Activated naive CD8-positive, alpha-beta T cell (primary cell): ENCODE measurements around the gene UXS1.

Source experiments
- H3K27ac Mint-ChIP-seq: one replicate; pipeline ENCODE4 v1.8.0; 2021; ENCODE audit warnings: mixed read lengths
- H3K27me3 Mint-ChIP-seq: one replicate; pipeline ENCODE4 v1.8.0; 2021; ENCODE audit warnings: mixed read lengths
- H3K36me3 Mint-ChIP-seq: one replicate; pipeline ENCODE4 v1.8.0; 2021; ENCODE audit warnings: mixed read lengths
- H3K4me1 Mint-ChIP-seq: one replicate; pipeline ENCODE4 v1.8.0; 2021; ENCODE audit warnings: low read depth, mixed read lengths
- H3K4me3 Mint-ChIP-seq: one replicate; pipeline ENCODE4 v1.8.0; 2021; ENCODE audit warnings: mild to moderate bottlenecking, mixed read lengths
- H3K9me3 Mint-ChIP-seq: one replicate; pipeline ENCODE4 v1.8.0; 2021; ENCODE audit warnings: low read depth, mixed read lengths

Gene UXS1

DNA sequence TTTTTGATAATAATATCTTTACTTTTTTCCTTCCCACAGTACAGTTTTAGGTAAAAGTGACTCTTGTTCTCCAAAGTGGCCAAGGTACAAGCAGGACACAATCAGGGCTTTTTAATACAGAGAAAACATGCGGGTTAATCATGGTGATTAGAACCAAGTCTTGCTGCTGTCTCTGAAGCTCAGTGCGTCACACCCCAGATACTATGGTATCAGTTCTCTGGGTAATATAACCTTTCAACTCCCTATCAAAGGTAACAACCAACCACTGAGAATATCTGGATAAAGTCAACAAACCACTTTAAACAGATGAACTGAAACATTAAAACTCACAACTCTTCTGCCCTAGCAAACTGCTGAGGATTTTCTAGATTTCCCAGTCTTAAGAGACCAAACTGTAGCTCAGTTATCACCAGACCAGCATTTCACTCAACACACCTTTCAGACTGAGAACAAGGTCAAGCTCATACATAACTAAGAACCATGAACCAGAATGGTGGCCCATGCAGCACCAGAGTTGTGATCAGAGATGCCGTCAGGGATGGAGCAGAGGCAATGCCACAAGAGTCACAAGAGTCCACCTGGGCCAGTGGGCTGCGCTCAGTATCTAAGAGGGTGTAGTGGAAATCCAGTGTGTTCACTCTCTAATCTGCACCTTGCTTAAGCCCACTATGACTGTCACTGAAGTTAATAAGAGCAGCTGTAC, 103.0 kb downstream of the UXS1 start:
- no peaks in the 10 kb centered on the region for H3K27me3 Mint-ChIP-seq
- H3K36me3 Mint-ChIP-seq: peaks cover 29% of the 10 kb centered on the region
- H3K27ac Mint-ChIP-seq: peak overlapping the region; percentile 90
- peaks cover 97% of the 10 kb centered on the region for H3K4me1 Mint-ChIP-seq
- H3K4me3 Mint-ChIP-seq: no peak overlapping the region
- H3K9me3 Mint-ChIP-seq: peaks cover 7% of the 10 kb centered on the region

GRCh38 chr2:106089611-106090010, 104.5 kb downstream of the UXS1 start:
- Mint-ChIP-seq H3K27ac (peak overlapping the region; percentile 90), H3K36me3 (peaks cover 27% of the 10 kb centered on the region), H3K4me3 (no peak overlapping the region), H3K4me1 (peaks cover 98% of the 10 kb centered on the region), H3K27me3 (no peaks in the 10 kb centered on the region), H3K9me3 (peaks cover 7% of the 10 kb centered on the region)

GRCh38 chr2:106085181-106085940, 108.7 kb downstream of the UXS1 start:
- peaks cover 65% of the 10 kb centered on the region for H3K4me1 Mint-ChIP-seq
- peak overlapping the region; percentile 88 for H3K4me3 Mint-ChIP-seq
- peaks cover 11% of the 10 kb centered on the region for H3K36me3 Mint-ChIP-seq
- peaks cover 7% of the 10 kb centered on the region for H3K9me3 Mint-ChIP-seq
- no peaks in the 10 kb centered on the region for H3K27me3 Mint-ChIP-seq
- H3K27ac Mint-ChIP-seq: peak overlapping the region; percentile 99

DNA sequence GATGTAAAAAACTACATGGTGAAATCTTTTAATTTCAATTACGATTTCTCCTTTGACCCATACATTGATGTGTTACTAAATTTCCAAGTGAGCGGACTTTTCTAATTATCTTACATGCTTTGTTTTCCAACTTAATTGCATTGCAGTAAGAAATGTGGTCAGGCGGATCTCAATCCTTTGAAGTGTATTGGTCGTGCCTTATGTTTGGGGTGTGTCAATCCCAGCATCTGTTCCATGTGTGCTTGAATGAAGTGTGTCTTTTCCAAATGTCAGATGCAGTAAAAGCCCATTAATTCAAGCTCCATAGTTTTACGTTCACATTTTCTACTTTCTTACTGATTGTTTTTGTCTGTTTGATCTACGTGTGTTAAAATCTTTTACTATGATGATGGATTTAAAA, 113.1 kb downstream of the UXS1 start:
- H3K36me3 Mint-ChIP-seq: no peaks in the 10 kb centered on the region
- no peak overlapping the region for H3K27ac Mint-ChIP-seq
- no peaks in the 10 kb centered on the region for H3K27me3 Mint-ChIP-seq
- H3K4me1 Mint-ChIP-seq: peaks cover 54% of the 10 kb centered on the region
- H3K9me3 Mint-ChIP-seq: no peaks in the 10 kb centered on the region
- no peak overlapping the region for H3K4me3 Mint-ChIP-seq

DNA sequence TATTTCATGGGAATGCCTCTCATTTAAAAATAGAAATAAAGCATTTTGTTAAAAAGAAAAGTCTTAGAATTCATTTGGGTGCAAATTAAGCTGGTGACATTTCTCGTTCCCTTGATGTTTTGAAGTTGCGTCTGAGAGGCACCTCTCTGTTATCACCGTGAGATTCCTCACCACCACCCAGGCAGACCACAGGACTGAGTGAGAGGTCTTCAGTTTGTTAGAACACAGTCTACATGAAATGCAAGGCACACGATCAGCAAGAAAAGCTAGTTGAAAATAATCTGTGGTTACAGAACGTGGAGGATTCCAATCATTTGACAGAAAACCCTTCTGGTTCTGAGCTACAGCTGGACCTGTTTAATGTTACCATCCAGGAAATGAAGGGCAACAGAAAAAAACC, 116.0 kb downstream of the UXS1 start:
- no peaks in the 10 kb centered on the region for H3K36me3 Mint-ChIP-seq
- peaks cover 44% of the 10 kb centered on the region for H3K4me1 Mint-ChIP-seq
- peak overlapping the region; percentile 60 for H3K4me3 Mint-ChIP-seq
- no peaks in the 10 kb centered on the region for H3K27me3 Mint-ChIP-seq
- H3K9me3 Mint-ChIP-seq: no peaks in the 10 kb centered on the region
- peak overlapping the region; percentile 86 for H3K27ac Mint-ChIP-seq

- Mint-ChIP-seq H3K4me1 (peaks cover 44% of the 10 kb centered on the region), H3K9me3 (no peaks in the 10 kb centered on the region), H3K4me3 (no peak overlapping the region), H3K36me3 (no peaks in the 10 kb centered on the region), H3K27me3 (no peaks in the 10 kb centered on the region), H3K27ac (peak overlapping the region; percentile 54)
Observed at GRCh38 chr2:106076941-106077340, 117.2 kb downstream of the UXS1 start.

GRCh38 chr2:106075048-106075447, 119.1 kb downstream of the UXS1 start:
- H3K27me3 Mint-ChIP-seq: no peaks in the 10 kb centered on the region
- no peaks in the 10 kb centered on the region for H3K9me3 Mint-ChIP-seq
- no peaks in the 10 kb centered on the region for H3K36me3 Mint-ChIP-seq
- H3K4me1 Mint-ChIP-seq: peaks cover 36% of the 10 kb centered on the region
- no peak overlapping the region for H3K4me3 Mint-ChIP-seq
- no peak overlapping the region for H3K27ac Mint-ChIP-seq

GRCh38 chr2:106073678-106074406, 120.3 kb downstream of the UXS1 start:
- H3K27me3 Mint-ChIP-seq: no peaks in the 10 kb centered on the region
- peaks cover 39% of the 10 kb centered on the region for H3K4me1 Mint-ChIP-seq
- peak overlapping the region; percentile 16 for H3K27ac Mint-ChIP-seq
- H3K4me3 Mint-ChIP-seq: no peak overlapping the region
- H3K36me3 Mint-ChIP-seq: no peaks in the 10 kb centered on the region
- H3K9me3 Mint-ChIP-seq: no peaks in the 10 kb centered on the region

DNA sequence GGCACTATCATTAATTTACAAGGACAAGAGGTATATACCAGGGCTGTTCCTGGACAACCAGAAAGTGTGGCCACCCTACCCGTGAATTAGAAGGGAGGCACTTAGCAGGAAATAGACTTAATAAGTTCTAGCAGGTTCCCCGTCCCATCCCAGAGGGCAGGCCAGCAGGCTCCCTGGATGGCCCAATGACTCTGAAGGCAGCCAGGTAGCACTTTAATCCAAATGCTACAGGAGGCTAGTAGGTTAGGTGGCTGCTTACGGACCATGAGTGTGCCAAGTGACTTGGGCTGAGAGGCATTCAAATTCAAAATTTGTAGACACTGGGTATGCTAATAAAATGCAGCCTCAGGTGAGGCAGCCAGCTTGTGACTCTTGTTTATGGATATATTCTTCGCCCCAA, 123.9 kb downstream of the UXS1 start:
- H3K9me3 Mint-ChIP-seq: no peaks in the 10 kb centered on the region
- no peak overlapping the region for H3K4me3 Mint-ChIP-seq
- no peaks in the 10 kb centered on the region for H3K36me3 Mint-ChIP-seq
- H3K27me3 Mint-ChIP-seq: no peaks in the 10 kb centered on the region
- H3K27ac Mint-ChIP-seq: no peak overlapping the region
- H3K4me1 Mint-ChIP-seq: peaks cover 35% of the 10 kb centered on the region

DNA sequence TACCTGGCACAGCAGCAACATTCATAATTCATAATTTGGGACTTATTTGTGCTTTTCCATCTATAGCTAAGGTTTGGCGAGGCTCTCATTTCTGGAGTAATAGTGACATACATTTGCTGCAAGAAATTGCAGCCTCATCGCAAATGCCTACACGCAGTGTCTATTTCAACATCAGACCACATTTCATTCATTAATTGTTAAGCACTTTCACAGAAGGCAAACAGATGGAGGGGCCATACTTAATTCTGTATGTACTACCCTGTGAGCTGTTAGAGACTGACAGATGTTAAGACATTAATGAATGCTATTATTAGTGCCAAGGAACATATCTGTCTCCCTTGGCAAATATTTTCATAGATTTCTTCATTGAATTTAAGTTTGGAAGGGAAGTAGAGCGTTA, 125.7 kb downstream of the UXS1 start:
- Mint-ChIP-seq H3K9me3 (no peaks in the 10 kb centered on the region), H3K4me1 (peaks cover 40% of the 10 kb centered on the region), H3K36me3 (no peaks in the 10 kb centered on the region), H3K27me3 (no peaks in the 10 kb centered on the region), H3K27ac (no peak overlapping the region), H3K4me3 (no peak overlapping the region)

DNA sequence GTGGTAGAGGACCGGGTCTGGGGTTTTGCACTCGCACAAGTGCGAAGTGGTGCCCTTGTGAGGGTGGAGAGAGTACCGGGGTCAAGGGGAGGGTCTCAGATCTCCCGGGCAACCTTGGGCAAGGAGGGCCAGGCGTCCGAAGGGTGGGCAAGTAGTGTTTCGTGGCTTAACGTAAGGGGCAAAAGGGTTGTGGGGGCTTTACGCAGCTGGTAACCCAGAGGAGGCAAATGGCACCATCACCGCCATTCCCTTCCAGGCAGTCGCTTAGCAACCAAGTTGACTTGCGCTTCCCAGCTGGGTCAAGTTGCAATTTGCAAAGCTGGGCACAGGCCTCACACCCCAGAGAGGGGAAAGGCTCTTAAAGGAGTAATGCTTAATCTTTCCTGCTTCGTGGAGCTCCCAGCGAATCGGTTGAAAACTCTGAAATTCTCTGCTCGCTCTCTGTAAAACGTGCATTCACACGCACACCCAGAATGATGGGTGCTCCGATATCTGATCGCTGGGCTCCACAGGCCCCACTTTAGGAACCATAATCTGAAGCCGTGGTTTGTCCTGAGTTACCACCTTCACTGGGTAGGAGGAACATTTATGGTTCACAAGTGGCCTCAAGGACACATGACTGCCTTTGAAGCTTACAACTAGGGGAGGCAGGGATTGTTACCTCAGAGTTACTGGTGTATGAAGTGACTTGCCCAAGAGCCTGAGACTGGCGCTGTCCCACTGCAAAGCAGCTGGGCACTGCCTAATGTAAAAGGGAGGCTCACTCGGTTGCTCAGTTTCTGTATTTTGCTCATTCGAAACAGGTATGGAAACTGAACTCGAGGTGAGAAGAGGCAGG, 127.9 kb downstream of the UXS1 start:
- Mint-ChIP-seq H3K4me1 (peaks cover 37% of the 10 kb centered on the region), H3K27ac (peak overlapping the region; percentile 82), H3K4me3 (peak overlapping the region; percentile 81), H3K9me3 (no peaks in the 10 kb centered on the region), H3K27me3 (no peaks in the 10 kb centered on the region), H3K36me3 (no peaks in the 10 kb centered on the region)

DNA sequence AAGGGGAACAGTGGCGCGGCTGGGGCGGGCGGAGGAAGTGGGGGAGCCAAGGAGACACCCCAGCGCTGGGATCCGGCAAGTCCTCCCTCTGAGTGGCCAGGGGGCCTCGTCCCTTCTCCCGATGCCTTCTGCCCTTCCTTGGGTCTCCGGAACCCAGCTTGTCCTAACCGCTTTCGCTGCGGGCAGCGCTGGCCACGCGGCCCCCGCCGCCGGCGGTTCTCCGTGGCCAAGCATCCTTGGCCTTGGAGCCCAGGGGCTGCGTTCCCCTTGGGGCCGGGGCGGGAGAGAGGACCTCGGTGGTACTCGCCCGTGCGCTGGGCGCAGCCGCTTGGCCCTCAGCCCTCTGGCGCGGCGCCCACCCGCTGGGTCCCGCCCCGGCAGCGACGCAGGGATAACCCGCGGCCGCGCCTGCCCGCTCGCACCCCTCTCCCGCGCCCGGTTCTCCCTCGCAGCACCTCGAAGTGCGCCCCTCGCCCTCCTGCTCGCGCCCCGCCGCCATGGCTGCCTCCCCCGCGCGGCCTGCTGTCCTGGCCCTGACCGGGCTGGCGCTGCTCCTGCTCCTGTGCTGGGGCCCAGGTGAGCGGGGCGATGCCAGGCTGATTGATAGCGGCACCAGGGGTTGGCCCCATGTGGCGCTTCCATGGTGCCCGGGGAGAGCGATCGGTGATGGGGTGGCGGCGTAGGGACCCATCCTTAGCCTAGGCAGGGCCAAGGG, 128.7 kb downstream of the UXS1 start:
- H3K36me3 Mint-ChIP-seq: no peaks in the 10 kb centered on the region
- H3K4me3 Mint-ChIP-seq: peak overlapping the region; percentile 81
- H3K9me3 Mint-ChIP-seq: no peaks in the 10 kb centered on the region
- no peaks in the 10 kb centered on the region for H3K27me3 Mint-ChIP-seq
- H3K27ac Mint-ChIP-seq: peak overlapping the region; percentile 82
- H3K4me1 Mint-ChIP-seq: peaks cover 43% of the 10 kb centered on the region

DNA sequence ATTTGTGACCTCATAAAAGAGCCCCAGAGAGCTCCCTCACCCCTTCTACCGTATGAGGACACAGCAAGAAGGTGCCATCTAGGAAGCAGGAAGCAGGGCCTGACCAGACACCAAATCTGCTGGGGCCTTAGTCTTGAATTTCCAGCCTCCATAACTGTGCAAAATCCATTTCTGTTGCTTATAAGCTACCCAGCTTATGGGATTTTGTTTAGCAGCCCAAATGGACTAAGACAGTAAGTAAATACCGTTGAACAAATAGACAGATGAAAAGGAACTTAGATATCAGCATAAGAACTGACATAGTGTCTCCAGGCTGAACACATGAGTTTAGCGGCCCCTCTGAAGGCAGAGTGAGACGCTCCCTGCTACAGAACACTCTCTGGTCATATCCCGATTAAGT, 130.9 kb downstream of the UXS1 start:
- no peaks in the 10 kb centered on the region for H3K9me3 Mint-ChIP-seq
- no peaks in the 10 kb centered on the region for H3K27me3 Mint-ChIP-seq
- H3K36me3 Mint-ChIP-seq: no peaks in the 10 kb centered on the region
- H3K4me1 Mint-ChIP-seq: peaks cover 49% of the 10 kb centered on the region
- H3K4me3 Mint-ChIP-seq: no peak overlapping the region
- H3K27ac Mint-ChIP-seq: no peak overlapping the region

- no peaks in the 10 kb centered on the region for H3K27me3 Mint-ChIP-seq
- H3K27ac Mint-ChIP-seq: no peak overlapping the region
- H3K9me3 Mint-ChIP-seq: no peaks in the 10 kb centered on the region
- H3K4me3 Mint-ChIP-seq: no peak overlapping the region
- H3K4me1 Mint-ChIP-seq: peaks cover 51% of the 10 kb centered on the region
- H3K36me3 Mint-ChIP-seq: no peaks in the 10 kb centered on the region
Observed at GRCh38 chr2:106062627-106063026, 131.5 kb downstream of the UXS1 start.
